ENCODE results near the gene CRY2.

DNA sequence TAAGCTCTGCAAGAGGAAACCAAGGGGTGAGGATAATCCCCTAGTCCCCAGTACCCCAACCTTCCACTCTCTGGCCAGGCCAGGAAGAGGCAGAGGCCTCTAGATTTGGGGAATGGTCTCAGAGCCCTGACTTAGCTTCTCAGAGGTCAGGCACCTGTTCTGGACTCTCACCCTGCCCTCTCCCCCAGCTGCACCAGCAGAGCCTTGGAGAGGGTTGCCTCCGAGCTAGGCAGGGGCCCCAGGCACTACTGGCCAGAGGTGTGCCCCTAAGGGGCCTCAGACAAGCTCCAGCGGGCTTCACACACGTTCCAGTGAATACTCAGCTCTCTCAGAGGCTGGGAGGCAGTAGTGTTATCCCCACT, 51.8 kb downstream of the CRY2 start:
- no peak for TF ChIP-seq EZH2 (IDR thresholded peaks at IDR 0.05; ENCODE audit: low read length)
- TF ChIP-seq, protein P1, sequence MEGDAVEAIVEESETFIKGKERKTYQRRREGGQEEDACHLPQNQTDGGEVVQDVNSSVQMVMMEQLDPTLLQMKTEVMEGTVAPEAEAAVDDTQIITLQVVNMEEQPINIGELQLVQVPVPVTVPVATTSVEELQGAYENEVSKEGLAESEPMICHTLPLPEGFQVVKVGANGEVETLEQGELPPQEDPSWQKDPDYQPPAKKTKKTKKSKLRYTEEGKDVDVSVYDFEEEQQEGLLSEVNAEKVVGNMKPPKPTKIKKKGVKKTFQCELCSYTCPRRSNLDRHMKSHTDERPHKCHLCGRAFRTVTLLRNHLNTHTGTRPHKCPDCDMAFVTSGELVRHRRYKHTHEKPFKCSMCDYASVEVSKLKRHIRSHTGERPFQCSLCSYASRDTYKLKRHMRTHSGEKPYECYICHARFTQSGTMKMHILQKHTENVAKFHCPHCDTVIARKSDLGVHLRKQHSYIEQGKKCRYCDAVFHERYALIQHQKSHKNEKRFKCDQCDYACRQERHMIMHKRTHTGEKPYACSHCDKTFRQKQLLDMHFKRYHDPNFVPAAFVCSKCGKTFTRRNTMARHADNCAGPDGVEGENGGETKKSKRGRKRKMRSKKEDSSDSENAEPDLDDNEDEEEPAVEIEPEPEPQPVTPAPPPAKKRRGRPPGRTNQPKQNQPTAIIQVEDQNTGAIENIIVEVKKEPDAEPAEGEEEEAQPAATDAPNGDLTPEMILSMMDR (optimal IDR thresholded peaks at IDR 0.05 in 1 of 3, IDR thresholded peaks at IDR 0.05 in 1 of 3, conservative IDR thresholded peaks at IDR 0.05 in 1 of 3; ENCODE audit: extremely low read depth in 1 of 3, insufficient read depth in 2 of 3, low read length in 3 of 3) = no peak
